Measurements from ENCODE around the gene RNF32. TPM values are rescaled to one million over a fixed set of nuclear protein-coding genes. Genes with fewer than 3 reads are reported as not detected.
"Not testable (repeated sequence)": the region's sequence is repeated elsewhere in the genome, so short reads cannot be mapped to it uniquely, and the experiment has no call there.

The RNF32 gene
- total RNA-seq, 1 donor from 2014 or later = 1.6 TPM

GRCh38 chr7:156629873-156630272 is 10.7 kb upstream of the RNF32 start:
- no peak overlapping the region for H3K4me3 Mint-ChIP-seq (ENCODE audit: low read depth)
- peaks cover 9% of the 10 kb centered on the region for H3K36me3 Mint-ChIP-seq (ENCODE audit: insufficient read depth)
- H3K27me3 Mint-ChIP-seq = no peaks in the 10 kb centered on the region
- no peak for DNase-seq (ENCODE audit: low spot score, unreplicated experiment)
- H3K27ac Mint-ChIP-seq = no peak overlapping the region
- H3K9me3 Mint-ChIP-seq (ENCODE audit: low read depth) = peaks cover 20% of the 10 kb centered on the region
- H3K4me1 Mint-ChIP-seq (ENCODE audit: low read depth) = peaks cover 10% of the 10 kb centered on the region
- TF ChIP-seq CTCF (IDR thresholded peaks at IDR 0.05; ENCODE audit: unreplicated experiment) = no peak

GRCh38 chr7:156634117-156634516 is 6.5 kb upstream of the RNF32 start:
- DNase-seq (ENCODE audit: low spot score, unreplicated experiment) = no peak
- Mint-ChIP-seq H3K36me3 (ENCODE audit: insufficient read depth) (peaks cover 14% of the 10 kb centered on the region), H3K27me3 (no peaks in the 10 kb centered on the region), H3K4me1 (ENCODE audit: low read depth) (peaks cover 11% of the 10 kb centered on the region), H3K4me3 (ENCODE audit: low read depth) (no peak overlapping the region), H3K9me3 (ENCODE audit: low read depth) (peaks cover 23% of the 10 kb centered on the region), H3K27ac (no peak overlapping the region)
- no peak for TF ChIP-seq CTCF (IDR thresholded peaks at IDR 0.05; ENCODE audit: unreplicated experiment)

- Mint-ChIP-seq H3K27ac (no peak overlapping the region), H3K4me3 (ENCODE audit: low read depth) (no peak overlapping the region), H3K4me1 (ENCODE audit: low read depth) (peaks cover 11% of the 10 kb centered on the region), H3K36me3 (ENCODE audit: insufficient read depth) (peaks cover 13% of the 10 kb centered on the region), H3K27me3 (no peaks in the 10 kb centered on the region), H3K9me3 (ENCODE audit: low read depth) (peaks cover 23% of the 10 kb centered on the region)
- DNase-seq (ENCODE audit: low spot score, unreplicated experiment) = no peak
- no peak for TF ChIP-seq CTCF (IDR thresholded peaks at IDR 0.05; ENCODE audit: unreplicated experiment)
Measured at GRCh38 chr7:156635529-156636385, 4.8 kb upstream of the RNF32 start.

GRCh38 chr7:156637093-156637492 is 3.5 kb upstream of the RNF32 start:
- H3K4me1 Mint-ChIP-seq (ENCODE audit: low read depth) = peaks cover 17% of the 10 kb centered on the region
- peaks cover 13% of the 10 kb centered on the region for H3K36me3 Mint-ChIP-seq (ENCODE audit: insufficient read depth)

GRCh38 chr7:156638443-156639077 is 2.0 kb upstream of the RNF32 start:
- Mint-ChIP-seq H3K36me3 (ENCODE audit: insufficient read depth) (peaks cover 13% of the 10 kb centered on the region), H3K9me3 (ENCODE audit: low read depth) (peaks cover 23% of the 10 kb centered on the region), H3K27me3 (no peaks in the 10 kb centered on the region), H3K27ac (no peak overlapping the region), H3K4me1 (ENCODE audit: low read depth) (peaks cover 19% of the 10 kb centered on the region), H3K4me3 (ENCODE audit: low read depth) (peak overlapping the region; percentile 71)
- no peak for DNase-seq (ENCODE audit: low spot score, unreplicated experiment)
- TF ChIP-seq CTCF (IDR thresholded peaks at IDR 0.05; ENCODE audit: unreplicated experiment) = no peak

More at GRCh38 chr7:156637093-156637492, 3.5 kb upstream of the RNF32 start:
- not testable (repeated sequence) for H3K27me3 Mint-ChIP-seq; DNase-seq (ENCODE audit: low spot score, unreplicated experiment); H3K4me3 Mint-ChIP-seq (ENCODE audit: low read depth); H3K27ac Mint-ChIP-seq
- peaks cover 23% of the 10 kb centered on the region for H3K9me3 Mint-ChIP-seq (ENCODE audit: low read depth)
